ENCODE results near the gene LHX3. TPM values are rescaled to one million over a fixed set of nuclear protein-coding genes. Genes with fewer than 3 reads are reported as not detected.

The LHX3 gene
- polyA plus RNA-seq, 3 donors, result not detected

GRCh38 chr9:136185596-136186366, 19.1 kb downstream of the LHX3 start:
- DNase-seq (ENCODE audit: extremely low read depth in 1 of 11, low read depth in 9 of 11, low spot score in 4 of 11), result no peak

DNA sequence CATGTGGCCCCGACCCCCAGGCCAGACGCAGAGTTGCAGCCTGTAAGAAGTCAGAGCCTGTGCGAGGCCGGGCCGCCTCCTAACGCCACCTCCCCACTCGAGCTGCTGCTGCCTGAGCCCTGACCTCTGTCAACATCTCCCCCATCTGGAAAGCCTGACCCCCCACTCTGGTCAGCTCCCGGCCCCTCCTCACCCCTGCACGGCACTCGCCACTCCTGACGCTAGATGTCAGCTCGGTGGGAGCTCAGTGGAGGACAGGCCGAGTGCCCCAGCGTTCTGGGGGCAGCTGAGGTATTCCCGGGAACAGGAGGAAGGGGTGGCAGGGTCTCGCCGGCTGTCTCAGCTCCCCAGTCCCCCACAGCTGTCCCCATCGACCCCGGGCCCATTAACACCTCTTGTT, 19.9 kb downstream of the LHX3 start:
- DNase-seq (ENCODE audit: extremely low read depth in 1 of 11, low read depth in 9 of 11, low spot score in 4 of 11), result no peak

DNA sequence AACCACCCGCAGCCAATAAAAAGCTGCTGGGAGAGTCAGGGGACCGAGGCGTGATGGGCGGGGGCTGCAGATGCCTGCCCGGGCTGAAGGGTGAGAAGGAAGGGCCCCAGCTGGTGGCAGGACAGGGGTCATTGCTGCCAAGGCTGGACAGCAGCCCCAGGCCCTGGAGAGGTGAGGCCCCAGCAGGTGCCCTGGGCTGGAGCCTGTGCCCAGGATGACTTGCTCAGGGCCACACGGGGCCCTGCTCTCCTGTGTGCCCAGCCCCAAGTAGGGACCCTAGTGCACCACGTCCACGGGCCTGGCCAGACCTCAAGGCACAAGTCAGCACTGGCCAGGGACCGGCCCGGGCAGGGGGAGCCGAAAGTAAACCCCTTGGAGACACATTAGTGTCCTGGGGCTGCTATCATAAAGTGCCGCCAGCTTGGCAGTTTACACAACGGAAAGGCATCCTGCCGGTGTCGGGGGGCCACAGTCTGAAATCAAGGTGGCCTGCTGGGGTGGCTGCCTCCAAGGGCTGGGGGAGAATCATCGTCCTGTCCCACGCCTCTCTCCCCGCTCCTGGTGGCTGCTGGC, 22.0 kb downstream of the LHX3 start:
- DNase-seq (ENCODE audit: extremely low read depth in 1 of 11, low read depth in 9 of 11, low spot score in 4 of 11), result no peak

DNA sequence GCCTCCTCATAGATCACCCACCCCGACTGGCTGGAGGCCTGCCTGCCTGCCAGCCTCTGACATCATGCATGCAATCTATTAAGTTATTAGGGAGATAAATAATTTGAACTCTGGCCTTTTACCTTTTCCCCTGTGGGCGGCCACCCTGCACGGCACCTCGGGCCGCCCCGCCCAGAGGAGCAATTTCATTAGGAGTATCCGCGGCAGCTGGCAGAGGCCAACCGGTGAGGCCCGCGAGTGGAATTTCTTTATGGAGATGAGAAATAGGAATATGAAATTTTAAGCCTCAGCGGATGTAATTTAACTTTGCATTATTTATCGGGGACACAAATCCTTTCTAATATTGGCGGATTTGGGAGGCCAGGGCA, 22.5 kb downstream of the LHX3 start:
- no peak for DNase-seq (ENCODE audit: extremely low read depth in 1 of 11, low read depth in 9 of 11, low spot score in 4 of 11)

- no peak for DNase-seq (ENCODE audit: extremely low read depth in 1 of 11, low read depth in 9 of 11, low spot score in 4 of 11)
Observed at GRCh38 chr9:136181784-136182419, 23.0 kb downstream of the LHX3 start.

DNA sequence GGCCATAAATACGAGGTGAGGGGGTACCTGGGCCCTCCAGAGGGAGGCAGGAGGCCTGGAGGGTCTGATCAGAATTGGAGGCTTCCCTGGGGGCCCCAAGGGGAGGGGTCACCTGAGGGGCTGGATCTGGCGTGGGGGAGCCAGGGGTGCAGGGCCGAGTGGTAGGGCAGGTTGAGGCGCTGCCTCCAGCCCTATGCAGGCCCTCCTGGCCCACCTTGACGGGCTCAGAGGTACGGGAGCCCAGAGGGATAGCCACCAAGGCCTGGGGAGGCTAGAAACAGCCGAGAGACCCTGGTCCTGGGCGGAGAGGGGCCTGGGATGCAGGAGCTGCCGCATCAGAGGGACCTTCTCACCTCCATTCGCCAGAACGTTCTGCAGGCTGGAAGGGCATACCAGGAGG, 24.3 kb downstream of the LHX3 start:
- no peak for DNase-seq (ENCODE audit: extremely low read depth in 1 of 11, low read depth in 9 of 11, low spot score in 4 of 11)

- DNase-seq (ENCODE audit: extremely low read depth in 1 of 11, low read depth in 9 of 11, low spot score in 4 of 11), result no peak
Observed at GRCh38 chr9:136179761-136180160, 25.2 kb downstream of the LHX3 start.

DNA sequence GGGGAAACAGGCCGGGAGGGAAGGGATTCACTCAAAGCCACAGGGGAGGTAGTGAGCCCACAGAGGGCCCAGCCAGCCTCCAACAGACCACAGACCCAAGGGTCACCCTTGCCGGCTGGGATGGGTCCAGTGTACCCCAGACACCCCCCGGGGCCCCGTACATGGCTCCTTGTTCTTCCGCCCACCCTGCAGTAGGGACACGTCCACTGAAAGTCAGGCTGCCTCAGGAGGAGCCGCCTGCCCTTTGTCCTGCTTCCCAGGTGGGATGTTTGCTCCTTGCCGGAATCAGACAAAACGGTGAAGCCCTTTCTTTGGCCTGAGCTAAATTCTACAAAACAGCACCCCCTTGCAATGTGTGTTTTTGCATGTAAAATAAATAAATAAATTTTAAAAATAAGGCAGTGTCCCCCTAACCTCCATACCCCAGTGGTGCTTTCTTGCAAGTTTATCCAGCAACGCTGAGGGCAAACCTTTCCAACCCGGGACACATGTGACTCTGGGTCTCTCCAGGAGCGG, 25.8 kb downstream of the LHX3 start:
- no peak for DNase-seq (ENCODE audit: extremely low read depth in 1 of 11, low read depth in 9 of 11, low spot score in 4 of 11)

DNA sequence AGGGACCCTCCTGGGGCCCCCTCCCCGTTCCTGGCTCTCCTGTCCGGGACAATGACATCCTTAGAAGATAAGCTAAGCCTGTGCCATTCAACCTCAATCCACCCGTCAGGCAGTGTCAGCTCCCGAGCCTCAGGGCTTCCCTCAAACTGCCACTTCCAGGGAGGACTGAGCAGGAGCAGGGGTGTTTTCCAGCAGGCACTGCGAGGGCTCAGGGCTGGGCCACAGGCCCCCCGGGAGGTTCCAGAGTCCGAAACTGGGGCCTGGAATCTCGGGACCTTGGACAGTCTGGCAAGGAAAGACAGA, 26.2 kb downstream of the LHX3 start:
- DNase-seq (ENCODE audit: extremely low read depth in 1 of 11, low read depth in 9 of 11, low spot score in 4 of 11), result no peak

- DNase-seq (ENCODE audit: extremely low read depth in 1 of 11, low read depth in 9 of 11, low spot score in 4 of 11), result no peak
Observed at GRCh38 chr9:136178061-136178772, 26.7 kb downstream of the LHX3 start.

- DNase-seq (ENCODE audit: extremely low read depth in 1 of 11, low read depth in 9 of 11, low spot score in 4 of 11), result no peak
Observed at GRCh38 chr9:136177224-136177623, 27.7 kb downstream of the LHX3 start.

DNA sequence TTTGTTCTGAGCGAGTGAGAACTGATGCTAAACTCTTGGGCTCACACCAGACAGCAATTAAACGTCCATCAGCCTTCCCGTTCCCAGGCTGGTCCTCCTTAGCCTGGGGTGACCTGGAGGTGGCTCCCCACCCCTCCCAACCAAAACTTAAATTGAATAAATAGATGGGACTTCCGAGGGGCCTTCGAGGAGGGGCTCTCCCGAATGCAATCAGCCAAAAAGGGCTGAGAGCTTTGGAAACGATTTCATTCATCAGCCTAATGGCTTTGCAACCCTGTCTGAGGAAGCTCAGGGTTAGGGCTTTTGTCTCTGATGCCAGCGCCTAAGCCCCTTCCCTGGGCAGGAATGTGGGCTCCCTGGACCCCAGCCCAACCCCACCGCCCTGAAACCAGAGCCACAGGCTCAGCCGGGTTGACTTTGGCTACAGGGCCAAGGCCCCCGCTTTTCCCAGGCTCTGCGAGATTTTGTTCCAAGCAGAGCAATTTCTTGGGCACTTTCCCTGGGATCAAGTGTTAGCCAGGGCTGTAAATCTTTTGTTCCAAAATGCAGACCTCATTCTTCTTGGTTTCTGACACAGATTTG, 29.2 kb downstream of the LHX3 start:
- DNase-seq (ENCODE audit: extremely low read depth in 1 of 11, low read depth in 9 of 11, low spot score in 4 of 11), result peak in 1 of 11 donors; percentile 58

DNA sequence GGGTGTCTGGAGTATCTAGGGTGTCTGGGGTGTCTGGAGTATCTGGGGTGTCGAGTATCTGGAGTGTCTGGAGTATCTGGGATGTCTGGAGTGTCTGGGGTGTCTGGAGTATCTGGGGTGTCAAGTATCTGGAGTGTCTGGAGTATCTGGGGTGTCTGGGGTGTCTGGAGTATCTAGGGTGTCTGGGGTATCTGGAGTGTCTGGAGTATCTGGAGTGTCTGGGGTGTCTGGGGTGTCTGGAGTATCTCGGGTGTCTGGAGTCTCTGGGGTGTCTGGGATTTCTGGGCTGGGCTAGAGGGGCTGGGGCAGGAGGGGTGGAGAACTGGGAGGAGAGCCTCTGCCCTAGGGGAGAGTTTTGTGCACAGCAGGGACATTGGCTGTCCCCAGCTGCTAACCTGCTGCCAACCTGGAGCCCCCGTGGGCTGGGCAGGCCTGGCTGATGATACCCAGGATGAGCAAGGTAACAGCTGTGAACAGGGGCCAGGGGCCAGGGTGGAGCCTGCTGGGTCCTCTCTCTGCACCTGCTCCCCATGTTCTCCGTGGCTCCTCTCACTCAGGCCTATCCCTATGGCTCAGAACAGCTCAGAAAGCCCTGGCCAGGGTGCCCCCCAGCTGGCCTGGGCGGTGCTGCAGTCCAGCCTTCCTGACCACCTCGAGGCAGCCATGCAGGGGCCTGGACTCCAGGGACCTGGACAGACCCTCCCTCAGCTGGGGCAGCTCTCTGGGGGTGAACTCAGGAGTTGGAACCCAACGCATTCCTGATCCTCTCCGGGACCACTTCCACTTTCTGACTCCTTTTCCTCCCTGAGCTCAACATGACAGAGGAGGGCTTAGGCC, 29.9 kb downstream of the LHX3 start:
- no peak for DNase-seq (ENCODE audit: extremely low read depth in 1 of 11, low read depth in 9 of 11, low spot score in 4 of 11)

- no peak for DNase-seq (ENCODE audit: extremely low read depth in 1 of 11, low read depth in 9 of 11, low spot score in 4 of 11)
Observed at GRCh38 chr9:136173648-136174290, 31.2 kb downstream of the LHX3 start.

GRCh38 chr9:136172412-136173079, 32.4 kb downstream of the LHX3 start:
- no peak for DNase-seq (ENCODE audit: extremely low read depth in 1 of 11, low read depth in 9 of 11, low spot score in 4 of 11)

- DNase-seq (ENCODE audit: extremely low read depth in 1 of 11, low read depth in 9 of 11, low spot score in 4 of 11), result no peak
Observed at GRCh38 chr9:136171801-136172411, 33.0 kb downstream of the LHX3 start.

DNA sequence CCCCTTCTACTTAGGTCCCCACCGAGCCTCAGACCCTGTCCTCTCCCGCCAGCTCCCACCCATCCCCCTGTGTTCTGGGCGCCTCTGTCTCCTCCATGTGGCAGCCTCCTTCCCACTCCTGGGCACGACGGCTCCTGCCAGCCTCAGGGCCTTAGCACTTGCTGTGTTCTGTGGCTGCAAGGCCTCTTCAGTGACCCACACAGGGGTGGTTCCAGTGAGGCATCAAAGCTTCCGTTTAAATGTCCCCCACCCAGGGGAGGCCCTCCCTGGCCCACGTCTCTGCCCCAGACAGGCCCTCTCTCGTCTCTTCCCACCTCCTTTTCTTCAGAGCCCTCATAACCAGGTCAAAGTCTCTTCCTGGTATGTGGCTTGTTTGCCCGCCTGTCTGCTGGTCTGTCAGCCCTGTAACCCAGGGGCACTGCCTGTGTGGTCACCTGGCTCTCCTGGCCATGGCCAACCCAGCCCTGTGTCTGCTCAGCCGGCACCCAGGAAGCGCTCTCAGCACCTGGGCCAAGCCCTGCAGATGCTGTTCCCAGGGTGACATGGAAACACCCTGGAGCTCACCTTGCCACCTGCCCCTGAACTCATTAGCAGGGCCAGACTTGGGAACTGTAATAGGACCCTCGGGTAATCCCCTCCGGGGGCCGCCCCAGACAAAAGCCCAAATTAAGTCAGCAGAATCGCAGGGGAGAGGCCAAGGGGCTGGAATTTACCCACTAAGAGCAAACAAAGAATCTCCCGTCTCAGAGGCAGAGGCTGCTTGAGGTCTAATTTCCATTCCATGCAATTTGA, 33.7 kb downstream of the LHX3 start:
- DNase-seq (ENCODE audit: extremely low read depth in 1 of 11, low read depth in 9 of 11, low spot score in 4 of 11), result no peak

Data from renal cortex interstitium (tissue), 11 donors.